PFSK-1 (cell line): ENCODE results near the gene CYSRT1.

ENCODE experiments used
- FOXP2 ChIP-seq: optimal IDR thresholded peaks from 2 replicates; pipeline ENCODE3; 2011; ENCODE audit warnings: borderline replicate concordance, control low read depth, inconsistent platforms; ENCODE audit not compliant: insufficient read depth; ENCODE audit errors: extremely low read length, extremely low read depth
- POLR2AphosphoS5 ChIP-seq: IDR thresholded peaks from 2 replicates; pipeline ENCODE4 v1.6.1; 2012; ENCODE audit warnings: low read depth, mild to moderate bottlenecking, control low read depth, low read length, moderate library complexity
- SIN3A ChIP-seq: IDR thresholded peaks from 2 replicates; pipeline ENCODE4 v1.6.1; 2012; ENCODE audit warnings: mild to moderate bottlenecking, low read length, moderate library complexity, borderline replicate concordance; ENCODE audit not compliant: insufficient read depth
- TAF1 ChIP-seq: IDR thresholded peaks from 2 replicates; pipeline ENCODE4 v1.6.1; 2012; ENCODE audit warnings: low read length, control low read depth, borderline replicate concordance; ENCODE audit not compliant: insufficient read depth
- TF ChIP-seq, protein P1 (sequence below), 2 experiments: IDR thresholded peaks; 2 replicates each; pipeline versions ENCODE4 v1.6.1 to v1.8.0; 2011 to 2012; ENCODE audit warnings: low read depth in 2 of 2, low read length in 2 of 2, control low read depth in 1 of 2, inconsistent platforms in 1 of 2, mild to moderate bottlenecking in 1 of 2, moderate library complexity in 1 of 2; ENCODE audit not compliant: insufficient read depth in 1 of 2

CYSRT1 gene

DNA sequence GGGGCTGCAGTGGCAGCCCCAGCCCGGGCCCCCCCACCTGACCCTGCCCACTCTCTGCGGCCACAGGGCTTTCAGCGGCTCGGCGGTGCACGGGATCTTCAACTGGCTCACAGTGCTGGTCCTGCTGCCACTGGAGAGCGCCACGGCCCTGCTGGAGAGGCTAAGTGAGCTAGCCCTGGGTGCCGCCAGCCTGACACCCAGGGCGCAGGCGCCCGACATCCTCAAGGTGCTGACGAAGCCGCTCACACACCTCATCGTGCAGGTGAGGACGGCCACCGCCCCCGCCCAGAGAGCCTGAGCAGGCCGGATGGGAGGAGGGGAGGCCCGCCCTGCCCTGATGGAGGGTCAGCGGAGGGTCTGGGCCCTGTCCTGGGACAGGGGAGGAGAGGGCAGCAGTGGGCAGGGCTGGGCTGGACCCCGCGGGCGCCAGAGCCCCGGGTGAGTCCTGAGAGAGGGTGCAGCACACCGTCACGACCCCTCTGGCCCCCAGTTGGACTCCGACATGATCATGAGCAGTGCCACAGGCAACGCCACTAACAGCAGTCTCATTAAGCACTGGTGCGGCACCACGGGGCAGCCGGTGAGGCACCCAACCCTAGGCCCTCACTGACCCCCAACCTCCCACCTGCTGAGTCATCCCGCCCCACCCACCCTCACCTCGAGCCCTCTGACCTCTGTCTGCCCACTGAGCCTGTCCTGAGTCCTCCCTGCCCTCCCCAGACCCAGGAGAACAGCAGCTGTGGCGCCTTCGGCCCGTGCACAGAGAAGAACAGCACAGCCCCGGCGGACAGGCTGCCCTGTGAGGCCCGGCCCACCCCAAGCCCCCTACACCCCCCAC, 8.4 kb downstream of the CYSRT1 start:
- no peak for TF ChIP-seq TAF1
- TF ChIP-seq POLR2AphosphoS5: no peak
- no peak for TF ChIP-seq SIN3A
- TF ChIP-seq FOXP2: no peak
- TF ChIP-seq, protein P1, sequence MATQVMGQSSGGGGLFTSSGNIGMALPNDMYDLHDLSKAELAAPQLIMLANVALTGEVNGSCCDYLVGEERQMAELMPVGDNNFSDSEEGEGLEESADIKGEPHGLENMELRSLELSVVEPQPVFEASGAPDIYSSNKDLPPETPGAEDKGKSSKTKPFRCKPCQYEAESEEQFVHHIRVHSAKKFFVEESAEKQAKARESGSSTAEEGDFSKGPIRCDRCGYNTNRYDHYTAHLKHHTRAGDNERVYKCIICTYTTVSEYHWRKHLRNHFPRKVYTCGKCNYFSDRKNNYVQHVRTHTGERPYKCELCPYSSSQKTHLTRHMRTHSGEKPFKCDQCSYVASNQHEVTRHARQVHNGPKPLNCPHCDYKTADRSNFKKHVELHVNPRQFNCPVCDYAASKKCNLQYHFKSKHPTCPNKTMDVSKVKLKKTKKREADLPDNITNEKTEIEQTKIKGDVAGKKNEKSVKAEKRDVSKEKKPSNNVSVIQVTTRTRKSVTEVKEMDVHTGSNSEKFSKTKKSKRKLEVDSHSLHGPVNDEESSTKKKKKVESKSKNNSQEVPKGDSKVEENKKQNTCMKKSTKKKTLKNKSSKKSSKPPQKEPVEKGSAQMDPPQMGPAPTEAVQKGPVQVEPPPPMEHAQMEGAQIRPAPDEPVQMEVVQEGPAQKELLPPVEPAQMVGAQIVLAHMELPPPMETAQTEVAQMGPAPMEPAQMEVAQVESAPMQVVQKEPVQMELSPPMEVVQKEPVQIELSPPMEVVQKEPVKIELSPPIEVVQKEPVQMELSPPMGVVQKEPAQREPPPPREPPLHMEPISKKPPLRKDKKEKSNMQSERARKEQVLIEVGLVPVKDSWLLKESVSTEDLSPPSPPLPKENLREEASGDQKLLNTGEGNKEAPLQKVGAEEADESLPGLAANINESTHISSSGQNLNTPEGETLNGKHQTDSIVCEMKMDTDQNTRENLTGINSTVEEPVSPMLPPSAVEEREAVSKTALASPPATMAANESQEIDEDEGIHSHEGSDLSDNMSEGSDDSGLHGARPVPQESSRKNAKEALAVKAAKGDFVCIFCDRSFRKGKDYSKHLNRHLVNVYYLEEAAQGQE (IDR thresholded peaks at IDR 0.05; ENCODE audit: insufficient read depth in 1 of 2, low read depth in 2 of 2, low read length in 2 of 2): no peak

DNA sequence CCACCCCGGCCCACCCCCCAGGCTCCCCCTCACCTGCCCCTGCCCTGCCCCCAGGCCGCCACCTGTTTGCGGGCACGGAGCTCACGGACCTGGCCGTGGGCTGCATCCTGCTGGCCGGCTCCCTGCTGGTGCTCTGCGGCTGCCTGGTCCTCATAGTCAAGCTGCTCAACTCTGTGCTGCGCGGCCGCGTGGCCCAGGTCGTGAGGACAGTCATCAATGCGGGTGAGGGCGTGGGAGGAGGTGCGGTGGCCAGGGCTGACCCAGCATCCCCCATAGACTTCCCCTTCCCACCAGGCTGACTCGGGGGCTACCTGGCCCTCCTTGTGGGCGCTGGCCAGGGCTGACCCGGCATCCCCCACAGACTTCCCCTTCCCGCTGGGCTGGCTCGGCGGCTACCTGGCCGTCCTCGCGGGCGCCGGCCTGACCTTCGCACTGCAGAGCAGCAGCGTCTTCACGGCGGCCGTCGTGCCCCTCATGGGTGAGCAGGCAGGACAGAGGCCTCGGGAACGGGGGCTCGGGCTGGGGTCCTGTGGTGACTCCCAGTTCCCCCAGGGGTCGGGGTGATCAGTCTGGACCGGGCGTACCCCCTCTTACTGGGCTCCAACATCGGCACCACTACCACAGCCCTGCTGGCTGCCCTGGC, 9.2 kb downstream of the CYSRT1 start:
- TF ChIP-seq FOXP2 (no peak), SIN3A (no peak), POLR2AphosphoS5 (no peak), TAF1 (no peak)
- TF ChIP-seq, protein P1 (IDR thresholded peaks at IDR 0.05; ENCODE audit: insufficient read depth in 1 of 2, low read depth in 2 of 2, low read length in 2 of 2): no peak

DNA sequence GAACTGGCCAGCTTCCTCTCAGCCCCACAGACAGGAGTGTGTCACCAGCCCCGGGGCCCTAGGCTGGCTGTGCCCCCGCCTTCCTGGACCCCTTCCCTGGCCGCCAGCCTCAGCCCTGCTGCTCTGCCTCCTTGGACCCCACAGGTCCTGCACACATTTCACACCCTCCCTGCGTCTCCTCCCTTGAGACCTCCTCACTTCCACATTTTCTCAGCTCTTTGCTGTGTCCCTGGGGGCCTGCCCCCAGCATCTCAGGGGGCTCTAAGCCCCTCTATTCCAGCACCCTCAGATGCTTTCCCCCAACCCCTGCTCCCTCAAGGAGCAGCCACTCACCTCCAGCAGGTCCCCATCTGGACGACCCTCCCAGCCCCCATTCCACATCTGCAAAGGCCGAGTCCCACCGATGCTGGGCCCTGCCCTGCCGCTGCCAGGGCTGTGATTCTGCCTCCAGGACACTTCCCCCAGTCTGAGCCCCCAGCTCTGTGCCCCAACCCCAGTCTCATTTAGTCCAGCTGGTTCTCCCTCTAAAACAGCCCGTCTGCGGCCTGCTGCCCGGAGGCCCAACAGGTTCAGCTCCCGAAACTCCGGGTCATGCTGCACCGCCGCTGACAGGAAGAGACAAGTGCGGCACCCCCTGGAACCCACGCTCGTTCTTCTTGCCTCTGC, 9.9 kb downstream of the CYSRT1 start:
- TF ChIP-seq POLR2AphosphoS5: no peak
- TF ChIP-seq SIN3A: no peak
- TF ChIP-seq, protein P1 (IDR thresholded peaks at IDR 0.05; ENCODE audit: insufficient read depth in 1 of 2, low read depth in 2 of 2, low read length in 2 of 2): no peak
- TF ChIP-seq TAF1: no peak
- no peak for TF ChIP-seq FOXP2

DNA sequence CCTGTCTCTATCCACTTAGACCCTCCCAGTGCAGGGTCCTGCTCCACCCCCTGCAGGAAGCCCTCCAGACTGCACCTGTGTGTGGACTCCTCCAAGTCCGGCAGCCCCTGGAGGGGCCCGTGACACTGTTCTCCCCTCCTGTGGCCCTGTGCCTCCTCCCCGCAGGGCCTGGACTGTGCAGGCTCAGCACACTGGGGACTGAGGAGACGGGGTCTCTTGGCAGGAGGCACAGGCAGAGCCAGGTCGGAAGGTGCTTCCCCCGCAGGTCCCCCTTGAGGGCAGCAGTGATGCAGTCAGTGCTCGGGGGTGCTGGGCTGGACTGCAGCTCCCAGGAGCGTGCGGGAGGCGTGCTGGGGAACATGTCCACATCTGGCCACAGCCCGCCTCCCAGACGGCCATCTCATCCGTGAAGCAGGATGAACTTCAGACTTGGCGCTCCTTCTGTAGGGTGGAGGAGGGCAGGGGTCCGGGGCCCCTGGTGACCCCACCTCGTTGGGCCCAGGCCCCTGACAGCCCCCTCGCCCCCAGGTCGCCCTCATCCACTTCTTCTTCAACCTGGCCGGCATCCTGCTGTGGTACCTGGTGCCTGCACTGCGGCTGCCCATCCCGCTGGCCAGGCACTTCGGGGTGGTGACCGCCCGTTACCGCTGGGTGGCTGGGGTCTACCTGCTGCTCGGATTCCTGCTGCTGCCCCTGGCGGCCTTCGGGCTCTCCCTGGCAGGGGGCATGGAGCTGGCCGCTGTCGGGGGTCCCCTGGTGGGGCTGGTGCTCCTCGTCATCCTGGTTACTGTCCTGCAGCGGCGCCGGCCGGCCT, 10.7 kb downstream of the CYSRT1 start:
- TF ChIP-seq, protein P1 (IDR thresholded peaks at IDR 0.05; ENCODE audit: insufficient read depth in 1 of 2, low read depth in 2 of 2, low read length in 2 of 2): no peak
- TF ChIP-seq FOXP2 (no peak), SIN3A (no peak), POLR2AphosphoS5 (no peak), TAF1 (no peak)
